ENCODE data around the gene MAP2K5. TPM values are rescaled to one million over a fixed set of nuclear protein-coding genes. Genes with fewer than 3 reads are reported as not detected.

Gene MAP2K5
- total RNA-seq, 2 donors from 2014 or later = 27.1 to 30.4 TPM

GRCh38 chr15:67790610-67791319 is 248.3 kb downstream of the MAP2K5 start:
- ATAC-seq (no peak), DNase-seq (no peak)
- H3K36me3 Mint-ChIP-seq (ENCODE audit: low read depth) = no peaks in the 10 kb centered on the region
- no peaks in the 10 kb centered on the region for H3K4me1 Mint-ChIP-seq
- H3K9me3 ChIP-seq (ENCODE audit: control insufficient read depth, low read length, poor library complexity, severe bottlenecking) = no peaks in the 10 kb centered on the region
- no peak overlapping the region for H3K27ac Mint-ChIP-seq
- H3K4me3 Mint-ChIP-seq = no peak overlapping the region
- H3K27me3 Mint-ChIP-seq = no peaks in the 10 kb centered on the region

- DNase-seq (no peak), ATAC-seq (no peak)
- no peaks in the 10 kb centered on the region for H3K4me1 Mint-ChIP-seq
- no peaks in the 10 kb centered on the region for H3K9me3 ChIP-seq (ENCODE audit: control insufficient read depth, low read length, poor library complexity, severe bottlenecking)
- no peak overlapping the region for H3K27ac Mint-ChIP-seq
- H3K27me3 Mint-ChIP-seq = no peaks in the 10 kb centered on the region
- no peak overlapping the region for H3K4me3 Mint-ChIP-seq
- H3K36me3 Mint-ChIP-seq (ENCODE audit: low read depth) = peaks cover 2% of the 10 kb centered on the region
Measured at GRCh38 chr15:67792250-67792942, 249.9 kb downstream of the MAP2K5 start.

DNA sequence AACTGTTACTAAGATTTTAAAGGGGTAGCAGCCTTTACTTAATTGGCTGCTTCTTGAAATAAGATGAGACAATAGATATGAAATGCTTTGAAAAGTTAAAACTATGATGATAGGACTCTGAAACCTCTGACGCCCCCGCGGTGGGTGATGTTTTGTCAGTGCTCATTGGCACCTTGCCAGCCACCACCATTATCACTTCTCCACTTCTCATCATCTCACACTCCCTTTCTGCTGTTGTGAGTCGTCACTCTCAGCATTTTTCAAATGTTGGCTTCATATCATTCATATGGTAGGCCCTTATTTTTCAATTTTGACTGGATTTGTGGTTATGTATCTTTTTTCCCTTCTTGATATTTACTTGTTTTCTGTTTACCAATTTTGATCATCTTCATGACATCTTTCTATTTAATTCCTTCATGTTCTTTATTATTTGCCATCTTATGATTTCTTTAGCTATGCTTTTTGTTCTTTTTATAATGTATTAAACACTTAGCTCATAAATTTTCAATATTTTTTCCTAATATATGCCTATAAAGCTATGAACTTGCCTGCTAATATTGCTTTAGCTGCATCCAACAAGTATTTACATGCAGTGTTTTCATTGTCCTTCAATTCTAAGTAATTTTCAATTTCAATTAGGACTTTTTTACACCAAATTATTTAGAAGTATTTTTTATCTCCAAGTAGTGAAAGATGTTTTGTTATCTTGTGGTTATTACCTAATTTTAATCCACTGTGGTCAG is 252.5 kb downstream of the MAP2K5 start:
- Mint-ChIP-seq H3K27me3 (no peaks in the 10 kb centered on the region), H3K4me1 (no peaks in the 10 kb centered on the region), H3K27ac (no peak overlapping the region), H3K4me3 (no peak overlapping the region), H3K36me3 (ENCODE audit: low read depth) (peaks cover 2% of the 10 kb centered on the region)
- no peaks in the 10 kb centered on the region for H3K9me3 ChIP-seq (ENCODE audit: control insufficient read depth, low read length, poor library complexity, severe bottlenecking)
- no peak for ATAC-seq
- DNase-seq = no peak

- Mint-ChIP-seq H3K36me3 (ENCODE audit: low read depth) (peaks cover 2% of the 10 kb centered on the region), H3K4me1 (no peaks in the 10 kb centered on the region), H3K27me3 (no peaks in the 10 kb centered on the region), H3K4me3 (no peak overlapping the region), H3K27ac (no peak overlapping the region)
- H3K9me3 ChIP-seq (ENCODE audit: control insufficient read depth, low read length, poor library complexity, severe bottlenecking) = no peaks in the 10 kb centered on the region
- ATAC-seq = no peak
- DNase-seq = no peak
Measured at GRCh38 chr15:67796196-67797127, 254.0 kb downstream of the MAP2K5 start.

DNA sequence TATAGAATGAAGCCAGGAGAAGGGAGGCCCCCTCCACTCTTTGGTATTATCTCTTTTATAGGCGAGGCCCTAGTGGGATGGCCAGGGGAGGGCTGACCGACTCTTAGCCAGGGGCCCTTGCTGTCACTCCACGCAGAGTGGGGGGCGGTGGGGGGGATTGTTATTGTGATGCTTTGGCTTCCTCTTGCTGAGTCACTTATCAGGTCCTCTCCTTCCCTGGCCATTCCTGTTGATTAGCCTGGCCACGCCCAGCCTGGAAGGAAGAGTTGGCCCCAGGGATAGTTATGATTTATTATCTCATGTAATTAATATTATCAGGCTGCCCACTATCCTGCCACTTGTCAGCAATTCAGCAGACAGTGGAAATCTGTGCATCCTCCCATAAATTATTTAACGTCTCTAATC is 257.3 kb downstream of the MAP2K5 start:
- peaks cover 2% of the 10 kb centered on the region for H3K4me1 Mint-ChIP-seq
- no peak overlapping the region for H3K4me3 Mint-ChIP-seq
- no peak overlapping the region for H3K27ac Mint-ChIP-seq
- no peaks in the 10 kb centered on the region for H3K9me3 ChIP-seq (ENCODE audit: control insufficient read depth, low read length, poor library complexity, severe bottlenecking)
- no peak for ATAC-seq
- no peaks in the 10 kb centered on the region for H3K27me3 Mint-ChIP-seq
- DNase-seq = no peak
- peaks cover 2% of the 10 kb centered on the region for H3K36me3 Mint-ChIP-seq (ENCODE audit: low read depth)

DNA sequence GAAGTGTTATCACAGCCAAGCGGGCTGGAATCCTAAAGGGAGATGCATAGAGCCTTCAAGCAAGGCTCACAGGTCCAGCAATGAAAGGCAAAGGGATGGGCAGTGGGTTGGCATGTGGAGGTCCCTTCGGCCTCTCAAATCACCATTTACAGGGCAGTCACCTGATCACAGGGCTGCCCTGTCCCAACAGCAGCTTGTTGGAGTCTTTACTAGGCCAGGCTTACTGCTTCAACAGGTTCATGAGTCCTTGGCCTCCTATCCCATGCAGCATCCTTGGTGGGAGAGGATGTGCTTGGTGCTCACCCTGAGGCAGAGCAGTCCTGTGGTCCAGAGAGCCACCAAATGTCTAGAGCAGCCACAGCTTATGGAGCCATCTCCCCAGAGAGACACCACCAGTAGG is 258.6 kb downstream of the MAP2K5 start:
- Mint-ChIP-seq H3K4me3 (no peak overlapping the region), H3K36me3 (ENCODE audit: low read depth) (peaks cover 1% of the 10 kb centered on the region), H3K27me3 (no peaks in the 10 kb centered on the region), H3K4me1 (peaks cover 2% of the 10 kb centered on the region), H3K27ac (no peak overlapping the region)
- H3K9me3 ChIP-seq (ENCODE audit: control insufficient read depth, low read length, poor library complexity, severe bottlenecking) = no peaks in the 10 kb centered on the region
- DNase-seq = no peak
- no peak for ATAC-seq

DNA sequence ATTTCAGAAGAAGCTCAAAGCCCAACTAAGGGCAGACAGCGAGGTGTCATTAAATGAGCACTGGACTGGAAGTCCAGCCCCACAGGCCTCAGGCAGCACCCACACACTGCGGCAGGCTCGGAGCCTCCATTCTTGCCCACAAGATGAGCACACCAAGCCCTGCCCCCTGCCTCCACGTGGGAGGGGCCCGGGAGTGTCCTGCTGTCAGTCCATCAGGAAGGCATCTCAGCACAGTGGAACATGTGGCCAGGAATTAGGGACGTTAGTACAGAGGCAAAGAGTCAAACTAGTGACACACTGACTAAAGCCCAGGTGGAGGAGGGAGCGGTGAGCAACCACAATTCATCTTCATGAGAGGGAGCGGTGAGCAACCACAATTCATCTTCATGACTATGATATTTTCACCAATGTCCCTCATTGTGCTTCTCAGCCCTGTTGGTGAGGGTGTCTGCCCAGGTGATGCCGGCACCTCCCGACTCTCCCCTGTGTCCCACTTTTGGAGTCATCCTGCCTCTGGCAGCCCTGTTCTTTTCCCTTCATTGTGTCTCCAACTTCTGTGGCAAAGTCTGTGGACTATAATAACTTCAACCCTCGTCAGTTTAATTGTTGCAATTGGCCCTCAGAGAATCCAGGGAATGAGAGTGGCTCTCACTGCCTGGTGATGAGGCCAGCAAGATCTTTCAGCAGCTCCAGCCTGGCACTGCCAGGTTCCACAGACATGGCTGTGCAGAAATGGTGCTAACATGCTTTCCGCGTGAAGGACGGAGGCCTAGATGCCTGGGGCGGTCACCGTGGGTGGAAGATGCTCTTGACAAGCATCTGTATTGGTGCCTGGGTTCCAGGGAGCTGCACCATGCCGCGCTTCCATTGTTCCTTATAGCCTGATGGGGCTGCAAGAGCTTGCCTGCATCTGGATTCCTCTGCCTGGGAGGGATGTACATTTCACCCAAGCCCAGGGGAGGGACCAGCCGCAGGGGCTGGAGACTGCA is 259.7 kb downstream of the MAP2K5 start:
- Mint-ChIP-seq H3K27ac (no peak overlapping the region), H3K4me1 (peaks cover 2% of the 10 kb centered on the region), H3K27me3 (no peaks in the 10 kb centered on the region), H3K4me3 (no peak overlapping the region), H3K36me3 (ENCODE audit: low read depth) (no peaks in the 10 kb centered on the region)
- no peaks in the 10 kb centered on the region for H3K9me3 ChIP-seq (ENCODE audit: control insufficient read depth, low read length, poor library complexity, severe bottlenecking)
- ATAC-seq (no peak), DNase-seq (no peak)

DNA sequence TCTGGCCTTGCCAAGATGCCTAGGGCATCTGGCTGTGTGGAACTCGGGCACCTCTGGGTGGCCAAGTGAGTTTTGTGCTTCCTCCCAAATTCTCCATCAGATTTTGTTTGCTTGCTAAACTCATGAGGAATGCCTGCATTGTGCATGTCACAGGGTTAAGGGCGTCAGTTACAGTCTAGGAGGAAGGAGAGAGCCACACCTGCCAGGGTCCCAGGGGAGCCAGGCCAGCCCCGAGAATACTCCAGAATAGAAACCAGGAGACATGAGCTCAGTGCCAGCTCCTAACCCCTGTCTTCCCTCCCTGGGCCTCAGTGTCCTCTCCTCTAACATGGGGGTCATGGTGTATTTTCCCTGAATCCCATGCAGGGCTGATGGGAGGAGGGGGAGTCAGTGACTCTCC is 260.8 kb downstream of the MAP2K5 start:
- peaks cover 4% of the 10 kb centered on the region for H3K36me3 Mint-ChIP-seq (ENCODE audit: low read depth)
- no peak for DNase-seq
- no peak for ATAC-seq
- no peak overlapping the region for H3K4me3 Mint-ChIP-seq
- peaks cover 5% of the 10 kb centered on the region for H3K4me1 Mint-ChIP-seq
- H3K27me3 Mint-ChIP-seq = no peaks in the 10 kb centered on the region
- no peak overlapping the region for H3K27ac Mint-ChIP-seq
- H3K9me3 ChIP-seq (ENCODE audit: control insufficient read depth, low read length, poor library complexity, severe bottlenecking) = no peaks in the 10 kb centered on the region

- H3K27ac Mint-ChIP-seq = no peak overlapping the region
- H3K27me3 Mint-ChIP-seq = no peaks in the 10 kb centered on the region
- peaks cover 5% of the 10 kb centered on the region for H3K4me1 Mint-ChIP-seq
- ATAC-seq = no peak
- no peaks in the 10 kb centered on the region for H3K9me3 ChIP-seq (ENCODE audit: control insufficient read depth, low read length, poor library complexity, severe bottlenecking)
- peaks cover 4% of the 10 kb centered on the region for H3K36me3 Mint-ChIP-seq (ENCODE audit: low read depth)
- DNase-seq = no peak
- H3K4me3 Mint-ChIP-seq = no peak overlapping the region
Measured at GRCh38 chr15:67803996-67804843, 261.7 kb downstream of the MAP2K5 start.

DNA sequence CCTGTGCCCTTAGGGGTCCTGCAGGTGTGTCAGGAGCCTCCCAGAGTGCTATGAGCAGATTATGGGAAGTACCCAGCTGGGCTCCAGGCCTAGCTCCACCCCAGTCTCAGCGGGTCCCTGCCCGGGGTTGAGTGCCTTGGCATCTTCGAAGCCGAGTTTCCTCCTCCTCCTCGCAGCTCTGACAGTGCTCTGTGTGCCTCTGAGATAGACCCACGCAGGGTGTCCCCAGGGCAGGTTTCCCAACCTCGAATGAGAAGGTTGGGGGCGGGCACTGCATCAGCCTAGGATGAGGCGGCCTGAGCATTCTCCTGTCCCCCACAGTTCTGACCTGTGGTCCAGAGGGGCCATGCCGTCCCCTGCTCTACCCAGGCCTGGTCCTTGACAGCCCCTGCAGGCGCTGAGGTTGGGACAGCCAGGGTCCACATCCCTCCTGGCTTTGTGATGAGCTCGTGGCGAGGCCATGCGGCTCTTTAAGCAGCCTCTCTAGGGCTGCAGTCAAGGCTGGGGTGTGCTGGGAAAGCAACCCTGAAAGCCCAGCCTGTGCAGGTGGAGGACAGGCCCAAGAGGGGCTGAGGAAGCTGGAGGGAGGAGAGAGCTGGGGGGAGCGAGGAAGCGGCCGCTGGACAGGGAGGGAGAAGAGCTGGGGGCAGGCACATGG is 262.6 kb downstream of the MAP2K5 start:
- H3K27me3 Mint-ChIP-seq = no peaks in the 10 kb centered on the region
- ATAC-seq = no peak
- DNase-seq = no peak
- peaks cover 4% of the 10 kb centered on the region for H3K36me3 Mint-ChIP-seq (ENCODE audit: low read depth)
- no peak overlapping the region for H3K4me3 Mint-ChIP-seq
- no peaks in the 10 kb centered on the region for H3K9me3 ChIP-seq (ENCODE audit: control insufficient read depth, low read length, poor library complexity, severe bottlenecking)
- no peak overlapping the region for H3K27ac Mint-ChIP-seq
- peaks cover 5% of the 10 kb centered on the region for H3K4me1 Mint-ChIP-seq

All from T-helper 17 cell (primary cell).